Tibial nerve (tissue), 3 donors: ENCODE measurements around the gene GOLGB1.

Source experiments
- POLR2A ChIP-seq, 2 donors: fragments of 450-650 bp; IDR thresholded peaks; one replicate each; pipeline ENCODE4 v1.6.1; 2017; ENCODE audit warnings: antibody characterized with exemption in 2 of 2, mild to moderate bottlenecking in 2 of 2, moderate library complexity in 2 of 2
- TF ChIP-seq, protein P1 (sequence below), 5 experiments: fragments of 200-600 bp in 3 of 5; fragments of 450-650 bp in 2 of 5; sonication (generic) in 3 of 5; IDR thresholded peaks; one replicate each; pipeline ENCODE4 v1.5.1; 2016 to 2019; ENCODE audit warnings: antibody characterized with exemption in 5 of 5, mild to moderate bottlenecking in 3 of 5, moderate library complexity in 2 of 5

GRCh38 chr3:121710347-121710746 lies 39.2 kb downstream of the GOLGB1 start:
- TF ChIP-seq, protein P1, sequence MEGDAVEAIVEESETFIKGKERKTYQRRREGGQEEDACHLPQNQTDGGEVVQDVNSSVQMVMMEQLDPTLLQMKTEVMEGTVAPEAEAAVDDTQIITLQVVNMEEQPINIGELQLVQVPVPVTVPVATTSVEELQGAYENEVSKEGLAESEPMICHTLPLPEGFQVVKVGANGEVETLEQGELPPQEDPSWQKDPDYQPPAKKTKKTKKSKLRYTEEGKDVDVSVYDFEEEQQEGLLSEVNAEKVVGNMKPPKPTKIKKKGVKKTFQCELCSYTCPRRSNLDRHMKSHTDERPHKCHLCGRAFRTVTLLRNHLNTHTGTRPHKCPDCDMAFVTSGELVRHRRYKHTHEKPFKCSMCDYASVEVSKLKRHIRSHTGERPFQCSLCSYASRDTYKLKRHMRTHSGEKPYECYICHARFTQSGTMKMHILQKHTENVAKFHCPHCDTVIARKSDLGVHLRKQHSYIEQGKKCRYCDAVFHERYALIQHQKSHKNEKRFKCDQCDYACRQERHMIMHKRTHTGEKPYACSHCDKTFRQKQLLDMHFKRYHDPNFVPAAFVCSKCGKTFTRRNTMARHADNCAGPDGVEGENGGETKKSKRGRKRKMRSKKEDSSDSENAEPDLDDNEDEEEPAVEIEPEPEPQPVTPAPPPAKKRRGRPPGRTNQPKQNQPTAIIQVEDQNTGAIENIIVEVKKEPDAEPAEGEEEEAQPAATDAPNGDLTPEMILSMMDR (IDR thresholded peaks at IDR 0.05) = no peak
- no peak for TF ChIP-seq POLR2A (IDR thresholded peaks at IDR 0.05)
